Measurements from ENCODE around the gene DNAJC24.

DNAJC24 gene

DNA sequence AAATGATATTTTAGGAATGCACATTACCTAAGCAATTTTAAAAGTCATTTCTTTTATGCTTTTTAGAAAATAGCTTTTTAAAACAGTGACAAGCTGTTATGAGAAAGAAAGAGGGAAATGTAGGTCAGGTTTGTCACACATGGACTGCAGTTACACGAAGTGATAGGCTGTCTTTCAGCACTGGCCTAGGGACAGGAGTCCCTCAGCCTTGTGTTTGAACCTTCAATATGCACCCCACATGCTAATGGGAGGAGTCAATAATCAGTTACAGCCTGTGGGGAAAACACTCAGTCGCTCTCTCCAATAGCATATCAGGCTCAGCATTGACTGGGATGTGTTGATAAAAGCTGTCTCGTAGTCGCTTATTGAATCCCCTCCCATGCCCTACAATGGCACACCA, 45.8 kb downstream of the DNAJC24 start:
- no peak for DNase-seq (ENCODE audit: low read depth)

DNA sequence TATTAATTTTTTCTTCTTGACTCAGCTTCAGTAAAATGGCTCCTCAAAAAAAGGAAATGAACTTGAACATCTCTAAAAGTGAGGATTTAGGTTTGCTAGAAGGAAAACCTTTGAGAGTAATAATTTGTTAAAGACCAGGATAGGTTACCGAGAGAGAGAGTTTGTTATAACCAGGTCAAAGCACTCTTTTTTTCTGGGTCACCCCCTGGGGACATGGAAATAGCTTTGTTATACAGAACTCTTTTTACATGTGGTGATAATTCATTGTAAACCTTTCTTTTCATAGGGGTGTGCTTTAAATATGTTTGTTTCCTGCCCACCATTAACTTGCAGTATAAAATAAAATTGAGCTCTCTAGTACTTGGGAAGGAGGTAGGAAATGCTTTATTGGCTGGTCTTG, 47.7 kb downstream of the DNAJC24 start:
- no peak for DNase-seq (ENCODE audit: low read depth)

GRCh38 chr11:31417816-31418215, 48.2 kb downstream of the DNAJC24 start:
- DNase-seq (ENCODE audit: low read depth) = no peak

DNA sequence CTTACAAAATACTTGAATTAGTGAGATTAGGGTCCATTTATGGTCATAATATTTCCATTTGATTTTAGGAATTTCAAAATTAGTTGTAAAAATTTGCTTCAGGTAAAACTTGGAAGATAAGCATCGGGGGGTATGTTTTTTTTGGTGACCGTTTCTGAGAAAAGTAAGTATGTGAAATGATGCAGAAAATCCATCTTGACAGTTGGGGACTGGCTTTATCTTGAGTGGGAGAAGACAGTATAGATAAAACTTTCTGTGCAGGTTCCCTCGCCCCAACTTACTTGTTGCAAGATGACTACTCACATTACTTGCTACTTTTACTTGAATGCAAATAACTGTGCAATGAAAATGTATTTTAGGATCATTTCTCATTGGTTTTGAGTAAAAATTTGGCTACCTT, 49.5 kb downstream of the DNAJC24 start:
- DNase-seq (ENCODE audit: low read depth) = no peak

GRCh38 chr11:31419669-31420068, 50.0 kb downstream of the DNAJC24 start:
- DNase-seq (ENCODE audit: low read depth) = no peak

- no peak for DNase-seq (ENCODE audit: low read depth)
Measured at GRCh38 chr11:31421820-31422219, 52.2 kb downstream of the DNAJC24 start.

DNA sequence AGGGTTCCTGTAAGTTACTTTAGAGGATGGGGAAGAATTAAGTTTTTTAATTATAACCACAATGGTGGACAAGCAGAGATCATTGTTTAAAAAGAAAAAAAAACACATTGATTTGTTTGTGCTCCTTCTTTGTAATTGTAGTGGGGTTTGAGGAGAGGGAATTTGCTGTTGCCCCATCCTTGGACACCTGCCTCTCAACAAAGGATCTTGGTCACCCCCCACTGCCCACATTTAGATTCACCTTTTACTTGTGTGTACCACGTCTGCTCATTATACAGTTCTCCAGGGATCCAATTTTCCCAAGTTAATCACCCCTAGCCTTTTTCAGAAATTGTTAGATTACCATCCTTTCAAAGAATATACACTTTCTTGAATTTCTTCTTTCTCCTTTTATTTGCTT, 53.0 kb downstream of the DNAJC24 start:
- no peak for DNase-seq (ENCODE audit: low read depth)

- no peak for DNase-seq (ENCODE audit: low read depth)
Measured at GRCh38 chr11:31424652-31425051, 55.0 kb downstream of the DNAJC24 start.

- DNase-seq (ENCODE audit: low read depth) = no peak
Measured at GRCh38 chr11:31433851-31434250, 64.2 kb downstream of the DNAJC24 start.

- DNase-seq (ENCODE audit: low read depth) = no peak
Measured at GRCh38 chr11:31437742-31438435, 68.2 kb downstream of the DNAJC24 start.

GRCh38 chr11:31441296-31441695, 71.6 kb downstream of the DNAJC24 start:
- DNase-seq (ENCODE audit: low read depth) = no peak

DNA sequence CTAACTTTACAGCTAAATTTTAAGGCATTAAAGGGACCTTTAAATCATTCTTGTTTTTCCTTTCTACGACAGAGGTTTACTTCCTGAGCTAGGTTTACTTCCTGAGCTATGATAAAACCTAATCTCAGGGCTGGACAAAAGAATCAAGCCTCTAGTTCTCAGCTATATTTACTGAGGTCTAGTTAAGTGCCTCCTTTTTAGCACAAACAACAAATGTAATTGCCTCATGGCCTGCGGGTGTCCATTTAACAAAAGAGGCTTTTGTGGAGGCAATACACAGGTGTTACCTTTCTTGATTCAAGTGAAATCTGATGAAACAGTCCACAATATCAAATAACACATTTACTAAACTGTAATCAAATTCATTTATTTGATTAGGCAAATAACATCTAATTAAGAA, 72.4 kb downstream of the DNAJC24 start:
- DNase-seq (ENCODE audit: low read depth) = no peak

DNA sequence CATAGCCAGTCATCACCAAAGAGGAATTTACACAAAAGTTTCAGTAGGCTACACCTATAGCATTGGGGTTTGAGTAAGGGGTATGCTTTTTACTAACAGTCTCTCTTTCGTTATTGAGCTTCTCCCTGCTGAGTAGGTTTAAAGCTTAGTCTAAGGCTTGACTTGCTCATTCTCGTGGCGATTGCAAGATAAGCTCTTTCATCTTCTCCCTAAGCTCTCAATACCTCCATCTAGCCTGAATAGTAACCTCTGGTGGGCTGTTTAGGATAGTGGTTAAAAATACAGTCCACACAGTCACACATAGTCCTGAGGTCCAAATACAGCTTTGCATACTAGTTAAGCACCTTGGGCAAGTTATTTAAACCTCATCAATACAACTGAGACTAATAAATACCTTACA, 74.1 kb downstream of the DNAJC24 start:
- no peak for DNase-seq (ENCODE audit: low read depth)

GRCh38 chr11:31445621-31446020, 76.0 kb downstream of the DNAJC24 start:
- no peak for DNase-seq (ENCODE audit: low read depth)

GRCh38 chr11:31449040-31449439, 79.4 kb downstream of the DNAJC24 start:
- DNase-seq (ENCODE audit: low read depth) = no peak

- DNase-seq (ENCODE audit: low read depth) = no peak
Measured at GRCh38 chr11:31450841-31451240, 81.2 kb downstream of the DNAJC24 start.

GRCh38 chr11:31455177-31455576, 85.5 kb downstream of the DNAJC24 start:
- no peak for DNase-seq (ENCODE audit: low read depth)

DNA sequence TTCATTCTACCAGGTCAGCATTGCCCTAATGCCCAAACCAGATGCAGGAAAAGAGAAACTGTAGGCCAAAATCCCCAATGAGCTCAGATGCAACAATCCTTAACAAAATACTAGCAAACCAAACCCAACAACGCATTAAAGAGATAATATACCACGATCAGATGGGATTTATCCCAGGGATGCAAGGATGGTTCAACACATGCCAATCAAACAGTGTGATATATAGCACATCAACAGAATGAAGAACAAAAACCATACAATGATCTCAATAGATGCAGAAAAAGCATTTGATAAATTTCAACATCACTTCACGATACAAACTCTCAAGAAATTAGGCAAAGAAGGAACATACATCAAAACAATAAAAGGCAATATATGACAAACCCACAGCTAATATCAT, 94.8 kb downstream of the DNAJC24 start:
- DNase-seq (ENCODE audit: low read depth) = no peak

DNA sequence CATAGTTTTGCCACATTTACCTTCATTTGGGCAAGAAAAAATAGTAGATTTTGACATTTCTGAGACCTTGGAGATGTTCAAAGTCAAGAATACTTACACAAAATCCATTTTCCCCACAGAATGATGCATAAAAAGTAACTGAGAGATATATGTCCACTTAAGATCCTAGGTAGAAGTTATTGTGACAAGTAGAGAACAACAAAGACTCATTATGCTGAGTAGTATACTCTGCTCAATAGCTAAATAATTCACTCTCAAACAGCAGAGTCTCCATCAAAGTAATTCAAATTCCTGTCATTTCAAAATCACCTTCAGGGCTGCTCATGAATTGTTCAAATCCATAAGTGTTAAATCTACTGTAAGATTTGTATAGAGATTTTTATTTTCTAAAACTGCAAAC, 104.4 kb downstream of the DNAJC24 start:
- no peak for DNase-seq (ENCODE audit: low read depth)

- DNase-seq (ENCODE audit: low read depth) = no peak
Measured at GRCh38 chr11:31477528-31478222, 108.0 kb downstream of the DNAJC24 start.

DNA sequence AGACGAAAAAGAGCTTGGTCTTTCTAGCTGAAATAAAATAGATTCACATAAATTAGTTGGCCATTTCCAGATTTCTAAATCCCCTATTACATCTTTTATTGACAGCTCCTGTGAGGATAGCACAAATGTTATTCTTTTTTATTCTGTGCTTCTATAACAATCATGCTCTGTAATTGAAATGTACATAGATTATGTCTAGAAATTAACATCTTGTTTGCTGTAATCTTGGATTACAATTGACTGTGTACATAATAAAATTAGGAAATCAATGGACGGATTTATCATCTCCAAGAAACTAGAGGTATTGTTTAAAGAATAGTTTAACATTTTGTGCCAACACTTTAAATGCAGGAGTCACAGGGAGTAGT, 108.5 kb downstream of the DNAJC24 start:
- DNase-seq (ENCODE audit: low read depth) = no peak

DNA sequence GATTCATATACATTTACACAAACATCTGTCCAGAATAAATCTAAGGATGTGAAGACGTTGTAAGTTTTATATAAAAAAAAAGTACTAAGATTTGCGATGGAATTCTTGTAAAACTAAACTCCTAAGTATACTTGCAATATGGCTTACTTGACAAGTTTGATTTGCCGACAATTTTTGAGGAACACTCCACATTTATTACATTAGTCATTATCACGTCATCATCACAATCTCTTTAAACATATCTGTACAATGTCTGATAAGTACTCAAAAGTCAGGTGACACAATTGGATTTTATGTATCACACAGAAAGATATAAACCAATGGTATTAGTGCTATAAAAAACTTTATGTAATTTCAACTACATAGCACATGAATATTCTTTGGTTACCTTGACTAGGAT, 109.4 kb downstream of the DNAJC24 start:
- DNase-seq (ENCODE audit: low read depth) = no peak

DNA sequence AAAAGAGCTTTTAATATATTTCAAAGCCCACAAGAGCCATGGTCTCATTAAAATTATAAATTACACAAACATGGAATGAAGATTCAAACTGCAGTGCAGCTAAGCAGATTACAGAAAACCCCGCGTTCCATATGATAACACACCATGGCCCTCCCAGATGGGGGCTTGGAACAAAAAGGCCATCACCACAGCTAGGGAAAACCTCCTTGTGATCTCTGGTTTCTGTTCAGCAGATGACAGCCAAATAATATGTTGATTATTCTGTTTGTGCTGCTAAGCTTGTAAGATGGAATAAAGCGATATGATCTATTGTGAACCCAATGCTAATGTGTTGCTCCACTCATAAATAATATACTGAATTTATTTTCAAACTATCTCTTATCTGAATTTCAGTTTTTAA, 111.3 kb downstream of the DNAJC24 start:
- DNase-seq (ENCODE audit: low read depth) = no peak
